PC-9 (cell line): ENCODE measurements around the gene KLHL15.

Experiments
- CTCF ChIP-seq: fragments of 200-600 bp; sonication (generic); conservative IDR thresholded peaks from 2 replicates; pipeline ENCODE4 v1.6.1; 2017; ENCODE audit warnings: mixed run types, antibody characterized with exemption, mild to moderate bottlenecking, moderate library complexity
- EZH2 ChIP-seq: fragments of 200-600 bp; sonication (generic); IDR thresholded peaks from 2 replicates; pipeline ENCODE4 v1.8.0; 2017; ENCODE audit warnings: antibody characterized with exemption, low read depth

- TF ChIP-seq CTCF (no peak), EZH2 (no peak)
These were observed 7.5 kb upstream of the KLHL15 start for GRCh38 chrX:24034485-24034884.
